Heart right ventricle (tissue), 16 donors: Measurements from ENCODE around the gene ARID5B. TPM values are rescaled to one million over a fixed set of nuclear protein-coding genes. Genes with fewer than 3 reads are reported as not detected.

Source experiments
- ATAC-seq, 8 donors: fragments of 200-7000 bp; cut with Tn5 transposase; one replicate each; pipeline ENCODE4 v1.9.1; 2020; ENCODE audit warnings: mild to moderate bottlenecking in 8 of 8, moderate library complexity in 8 of 8, moderate number of reproducible peaks in 1 of 8
- DNase-seq, 2 donors: peaks; one replicate each; pipeline ENCODE4 v3.0.0-alpha.2; 2020
- H3K27ac ChIP-seq, 10 donors: fragments of 200-600 bp; sonication (generic) in 2 of 10; one replicate each; pipeline versions ENCODE4 v1.5.0 to v1.8.0; 2020 to 2022; ENCODE audit warnings: mild to moderate bottlenecking in 3 of 10
- H3K27me3 ChIP-seq, 7 donors: fragments of 200-600 bp; one replicate each; pipeline ENCODE4 v1.8.0; 2021 to 2022; ENCODE audit warnings: mild to moderate bottlenecking in 2 of 7
- H3K36me3 ChIP-seq, 9 donors: fragments of 200-600 bp; sonication (generic) in 1 of 9; one replicate each; pipeline versions ENCODE4 v1.5.0 to v1.8.0; 2020 to 2022; ENCODE audit warnings: mild to moderate bottlenecking in 2 of 9
- H3K4me1 ChIP-seq, 9 donors: fragments of 200-600 bp; sonication (generic) in 1 of 9; one replicate each; pipeline versions ENCODE4 v1.5.0 to v1.8.0; 2020 to 2022; ENCODE audit warnings: mild to moderate bottlenecking in 4 of 9
- H3K4me3 ChIP-seq, 10 donors: fragments of 200-600 bp; sonication (generic) in 2 of 10; one replicate each; pipeline versions ENCODE4 v1.5.0 to v1.8.0; 2020 to 2022; ENCODE audit warnings: mild to moderate bottlenecking in 7 of 10, moderate library complexity in 2 of 10
- H3K9me3 ChIP-seq, 11 donors: fragments of 200-600 bp in 10 of 11; sonication (generic) in 2 of 11; one replicate each; pipeline versions ENCODE4 v1.5.0 to v1.8.0; 2013 to 2022; ENCODE audit warnings: mild to moderate bottlenecking in 2 of 11, control low read depth in 1 of 11, moderate library complexity in 1 of 11
- CTCF ChIP-seq, 9 donors: fragments of 200-600 bp; sonication (generic) in 2 of 9; IDR thresholded peaks; one replicate each; pipeline versions ENCODE4 v1.5.0 to v1.8.0; 2021 to 2022; ENCODE audit warnings: antibody characterized with exemption in 9 of 9, mild to moderate bottlenecking in 5 of 9, moderate library complexity in 1 of 9
- WGBS, 2 donors: extraction: QIAGEN DNeasy Blood & Tissue Kit; methylation state at CpG; one replicate each; pipeline ENCODE4 v1.1.7; 2013; ENCODE audit warnings: inconsistent platforms in 1 of 2; 5-methylcytosine and 5-hydroxymethylcytosine counted together
- intact Hi-C, 10 donors: fragments of 100-400 bp; cut with DNase I; formaldehyde crosslinking; loops; one replicate each; pipeline versions ENCODE4 v1.11.1 to v1.14.2; 2022
- polyA plus RNA-seq, 2 donors: library from polyadenylated mRNA; stranded (reverse); fragments of 200-250 nt; gene quantifications; one replicate each; pipeline ENCODE4 v1.2.3, GENCODE V29; 2013
- total RNA-seq, 10 donors: library from RNA; stranded (reverse); fragmentation: NEBNext Ultra II Directional in 3 of 10; extraction: Animal tissue kit (Norgen Biotek cat#: 25700) in 3 of 10; gene quantifications; one replicate each; pipeline versions ENCODE4 v1.2.1 to v1.2.4, GENCODE V29; 2021 to 2023
- donor health status: Arrhythmogenic right ventricular cardiomyopathy.
- donor health status: ischemic (EF 13 %, LVEDD 7.1; RV severe dilation, severe dysfunction).
- donor health status: healthy with polysubstance abuse.
- donor health status: DM: no; HTN: yes; CAD: no.
- donor health status: DM: no; HTN: no; CAD: no.
- donor health status: ischemic (EF 25% LVEDD 6.9; RV normal size, moderate dysfunction).
- donor health status: ischemic (EF 25% LVEDD 5.7; RV mildly dilated, moderate dysfunction).
- donor health status: healthy.
- donor health status: DM: yes; HTN: yes; CAD: no.
- donor health status: Ischemic cardiomyopathy.
- donor health status: ischemic (EF 35%, LVEDD 5.7; RV mildly dilated, moderate dysfunction).
- donor health status: nonischemic (EF 11% LVEDD 7.7; RV severe dilation, severe dysfunction).
- donor health status: DM: yes; HTN: yes; CAD: no.
- donor health status: PGD.
- donor health status: ischemic (EF 29% LVEDD 5.4; RV normal size, mild dysfunction).
- donor health status: nonischemic (EF 23%, LVEDD 6.1; RV moderate dilation, normal function).

Gene ARID5B
- total and polyA plus RNA-seq, 12 donors: 5.3 to 108 (median 25.5) TPM

- intact Hi-C loops: loop anchor here in 9 of 10 donors (2.0 to 10.0 kb wide), 7 partner anchors 72 to 349 kb away; no protein-coding TSS in a partner anchor
- DNase-seq (no peak), ATAC-seq (no peak)
- no peaks in the 10 kb centered on the region for H3K36me3 ChIP-seq
- H3K9me3 ChIP-seq: no peaks in the 10 kb centered on the region
- peaks cover 3 to 34% (median 15%) of the 10 kb centered on the region in 9 donors for H3K4me1 ChIP-seq
- no peak for TF ChIP-seq CTCF (IDR thresholded peaks at IDR 0.05)
- H3K27ac ChIP-seq: peak overlapping the region in 2 of 10 donors; percentile 76 to 98
- 43 to 61% methylated on average over 2 of the region's 2 CpGs for WGBS, 2 donors
- H3K4me3 ChIP-seq: no peak overlapping the region
- H3K27me3 ChIP-seq: no peaks in the 10 kb centered on the region
These were observed 3.1 kb upstream of the ARID5B start for GRCh38 chr10:61898435-61898778.

- Histone ChIP-seq H3K9me3 (no peaks in the 10 kb centered on the region), H3K36me3 (no peaks in the 10 kb centered on the region), H3K27ac (peak overlapping the region in 6 of 10 donors; percentile 54 to 99 (median 95)), H3K4me3 (peak overlapping the region in 4 of 10 donors; percentile 71 to 88 (median 80)), H3K4me1 (peaks cover 3 to 36% (median 16%) of the 10 kb centered on the region in 9 donors), H3K27me3 (no peaks in the 10 kb centered on the region)
- intact Hi-C loops: loop anchor here in 9 of 10 donors (2.0 to 10.0 kb wide), 7 partner anchors 72 to 348 kb away; no protein-coding TSS in a partner anchor
- ATAC-seq: no peak
- no peak for DNase-seq
- TF ChIP-seq CTCF (IDR thresholded peaks at IDR 0.05): no peak
- 49 to 54% methylated on average over 7 of the region's 7 CpGs for WGBS, 2 donors
These were observed 2.4 kb upstream of the ARID5B start for GRCh38 chr10:61899069-61899531.

- intact Hi-C loops: loop anchor here in 9 of 10 donors (2.0 to 10.0 kb wide), 7 partner anchors 71 to 348 kb away; no protein-coding TSS in a partner anchor
- Histone ChIP-seq H3K36me3 (no peaks in the 10 kb centered on the region), H3K4me3 (peak overlapping the region in 9 of 10 donors; percentile 47 to 94 (median 76)), H3K4me1 (peaks cover 6 to 41% (median 21%) of the 10 kb centered on the region in 9 donors), H3K27me3 (no peaks in the 10 kb centered on the region), H3K27ac (peak overlapping the region in 9 of 10 donors; percentile 54 to 99 (median 93)), H3K9me3 (no peaks in the 10 kb centered on the region)
- ATAC-seq (no peak), DNase-seq (no peak)
- no peak for TF ChIP-seq CTCF (IDR thresholded peaks at IDR 0.05)
- WGBS, 2 donors: 16 to 20% methylated on average over 7 of the region's 7 CpGs
These were observed 1.9 kb upstream of the ARID5B start for GRCh38 chr10:61899663-61899996.

GRCh38 chr10:61899997-61900828 lies 1.3 kb upstream of the ARID5B start:
- peaks cover 6 to 47% (median 24%) of the 10 kb centered on the region in 9 donors for H3K4me1 ChIP-seq

More at GRCh38 chr10:61899997-61900828, 1.3 kb upstream of the ARID5B start:
- no peaks in the 10 kb centered on the region for H3K36me3 ChIP-seq
- intact Hi-C loops: loop anchor here (2.0 to 10.0 kb wide), 16 partner anchors 42 to 347 kb away; no protein-coding TSS in a partner anchor
- ATAC-seq (peak in 4 of 8 donors; percentile 3 to 27 (median 20)), DNase-seq (peak; percentile 48 to 65)
- 1% methylated on average over 25 of the region's 25 CpGs for WGBS, 2 donors
- peak overlapping the region; percentile 43 to 94 (median 76) for H3K4me3 ChIP-seq
- H3K9me3 ChIP-seq: no peaks in the 10 kb centered on the region
- no peak for TF ChIP-seq CTCF (IDR thresholded peaks at IDR 0.05)
- H3K27ac ChIP-seq: peak overlapping the region in 9 of 10 donors; percentile 54 to 99 (median 93)
- no peaks in the 10 kb centered on the region for H3K27me3 ChIP-seq
